ENCODE results near the gene UGCG.
"Not testable (repeated sequence)": the region's sequence is repeated elsewhere in the genome, so short reads cannot be mapped to it uniquely, and the experiment has no call there.

Gene UGCG

GRCh38 chr9:111953444-111953843, 56.8 kb downstream of the UGCG start:
- DNase-seq (ENCODE audit: low read depth) = no peak

- DNase-seq (ENCODE audit: low read depth) = no peak
Observed at GRCh38 chr9:111955048-111955447, 58.4 kb downstream of the UGCG start.

GRCh38 chr9:111957856-111958631, 61.4 kb downstream of the UGCG start:
- DNase-seq (ENCODE audit: low read depth) = no peak

- DNase-seq (ENCODE audit: low read depth) = no peak
Observed at GRCh38 chr9:111959468-111960359, 63.1 kb downstream of the UGCG start.

- DNase-seq (ENCODE audit: low read depth) = not testable (repeated sequence)
Observed at GRCh38 chr9:111960485-111960884, 63.9 kb downstream of the UGCG start.

GRCh38 chr9:111961009-111961408, 64.4 kb downstream of the UGCG start:
- no peak for DNase-seq (ENCODE audit: low read depth)

- no peak for DNase-seq (ENCODE audit: low read depth)
Observed at GRCh38 chr9:111961575-111961974, 65.0 kb downstream of the UGCG start.

- no peak for DNase-seq (ENCODE audit: low read depth)
Observed at GRCh38 chr9:111962021-111962420, 65.4 kb downstream of the UGCG start.

GRCh38 chr9:111963995-111964394, 67.4 kb downstream of the UGCG start:
- no peak for DNase-seq (ENCODE audit: low read depth)

- DNase-seq (ENCODE audit: low read depth) = no peak
Observed at GRCh38 chr9:111965566-111966019, 69.0 kb downstream of the UGCG start.

GRCh38 chr9:111966124-111966723, 69.6 kb downstream of the UGCG start:
- DNase-seq (ENCODE audit: low read depth) = no peak

GRCh38 chr9:111966861-111967291, 70.3 kb downstream of the UGCG start:
- DNase-seq (ENCODE audit: low read depth) = no peak

GRCh38 chr9:111967621-111968020, 71.0 kb downstream of the UGCG start:
- no peak for DNase-seq (ENCODE audit: low read depth)

GRCh38 chr9:111969061-111969460, 72.4 kb downstream of the UGCG start:
- no peak for DNase-seq (ENCODE audit: low read depth)

- DNase-seq (ENCODE audit: low read depth) = no peak
Observed at GRCh38 chr9:111969622-111970021, 73.0 kb downstream of the UGCG start.

- DNase-seq (ENCODE audit: low read depth) = no peak
Observed at GRCh38 chr9:111970827-111971226, 74.2 kb downstream of the UGCG start.

GRCh38 chr9:111974092-111974681, 77.6 kb downstream of the UGCG start:
- no peak for DNase-seq (ENCODE audit: low read depth)

- DNase-seq (ENCODE audit: low read depth) = no peak
Observed at GRCh38 chr9:111975709-111976108, 79.1 kb downstream of the UGCG start.

- DNase-seq (ENCODE audit: low read depth) = no peak
Observed at GRCh38 chr9:111978616-111979015, 82.0 kb downstream of the UGCG start.

GRCh38 chr9:111979561-111979960, 82.9 kb downstream of the UGCG start:
- no peak for DNase-seq (ENCODE audit: low read depth)

GRCh38 chr9:111980398-111980797, 83.8 kb downstream of the UGCG start:
- no peak for DNase-seq (ENCODE audit: low read depth)

GRCh38 chr9:111983484-111983908, 86.9 kb downstream of the UGCG start:
- DNase-seq (ENCODE audit: low read depth) = no peak
